Measurements from ENCODE around the gene RRP8. TPM values are rescaled to one million over a fixed set of nuclear protein-coding genes. Genes with fewer than 3 reads are reported as not detected.

Gene RRP8
- total and polyA plus RNA-seq, 2 donors from 2014 or later, result 23.4 to 29.8 TPM

DNA sequence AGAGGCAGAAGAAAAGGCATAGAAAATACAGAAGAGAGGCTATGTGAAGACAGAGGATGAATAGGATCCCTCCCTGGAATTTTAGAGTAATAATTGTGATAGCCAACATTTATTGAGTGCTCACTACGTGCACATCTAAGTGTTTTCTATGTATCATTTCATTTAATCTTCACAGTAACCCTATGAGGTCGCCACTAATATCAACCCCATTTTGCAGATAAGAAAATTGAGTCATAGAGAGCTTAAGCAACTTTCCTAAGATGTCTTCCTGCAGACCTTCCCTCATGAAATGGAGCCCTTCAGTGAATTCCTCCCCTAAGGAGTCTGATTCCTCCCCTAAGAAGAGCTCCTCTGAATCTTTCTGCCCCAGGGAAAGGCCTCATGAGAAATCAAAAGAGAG is 38.1 kb downstream of the RRP8 start:
- no peaks in the 10 kb centered on the region for H3K9me3 ChIP-seq (ENCODE audit: control insufficient read depth in 2 of 3, insufficient read depth in 1 of 3, low read length in 3 of 3)
- FAIRE-seq (no peak), DNase-seq (no peak)
- no peaks in the 10 kb centered on the region for H3K27me3 ChIP-seq (ENCODE audit: control insufficient read depth, insufficient read depth, low read length)
- no peak for TF ChIP-seq CTCF (IDR thresholded peaks at IDR 0.05; ENCODE audit: borderline replicate concordance, extremely low read depth, insufficient read depth)
- H3K4me3 ChIP-seq (ENCODE audit: low read length in 3 of 3), result no peak overlapping the region
- H3K9ac ChIP-seq (ENCODE audit: low read length in 3 of 3), result no peak overlapping the region
- intact Hi-C loops (cut with DNase I), result no loop called here
- no peak overlapping the region for H3K27ac ChIP-seq (ENCODE audit: low read depth in 2 of 2, low read length in 2 of 2)
- H3K4me1 ChIP-seq (ENCODE audit: control insufficient read depth in 2 of 3, insufficient read depth in 2 of 3, low read depth in 1 of 3, low read length in 3 of 3), result peaks cover 0 to 10% (median 0%) of the 10 kb centered on the region in 3 donors
- H3K36me3 ChIP-seq (ENCODE audit: control insufficient read depth in 2 of 3, insufficient read depth in 3 of 3, low read length in 3 of 3), result no peaks in the 10 kb centered on the region

DNA sequence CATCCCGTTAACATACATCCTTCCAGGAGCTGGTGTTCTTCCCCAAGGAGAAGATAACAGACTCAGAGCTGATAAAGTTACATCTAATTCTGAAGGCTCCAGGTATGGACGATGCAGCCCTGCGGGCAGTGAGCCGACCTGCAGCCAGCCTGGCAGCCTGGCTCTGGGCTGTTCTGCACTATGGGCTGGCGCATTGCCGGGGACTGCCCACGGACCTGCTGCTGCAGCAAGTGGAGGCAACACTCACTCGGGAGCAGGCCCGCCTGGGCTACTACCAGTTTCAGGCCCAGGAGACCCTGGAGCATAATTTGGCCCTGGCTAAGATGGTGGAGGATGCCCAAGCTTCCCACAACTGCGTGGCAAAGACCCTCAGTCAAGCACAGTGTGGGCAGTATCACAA is 39.7 kb downstream of the RRP8 start:
- Histone ChIP-seq H3K9ac (ENCODE audit: low read length in 3 of 3) (no peak overlapping the region), H3K4me1 (ENCODE audit: control insufficient read depth in 2 of 3, insufficient read depth in 2 of 3, low read depth in 1 of 3, low read length in 3 of 3) (peaks cover 0 to 7% (median 0%) of the 10 kb centered on the region in 3 donors), H3K4me3 (ENCODE audit: low read length in 3 of 3) (no peak overlapping the region), H3K27me3 (ENCODE audit: control insufficient read depth, insufficient read depth, low read length) (no peaks in the 10 kb centered on the region), H3K9me3 (ENCODE audit: control insufficient read depth in 2 of 3, insufficient read depth in 1 of 3, low read length in 3 of 3) (no peaks in the 10 kb centered on the region), H3K27ac (ENCODE audit: low read depth in 2 of 2, low read length in 2 of 2) (no peak overlapping the region), H3K36me3 (ENCODE audit: control insufficient read depth in 2 of 3, insufficient read depth in 3 of 3, low read length in 3 of 3) (no peaks in the 10 kb centered on the region)
- DNase-seq (no peak), FAIRE-seq (no peak)
- intact Hi-C loops (cut with DNase I), result no loop called here
- no peak for TF ChIP-seq CTCF (IDR thresholded peaks at IDR 0.05; ENCODE audit: borderline replicate concordance, extremely low read depth, insufficient read depth)

- Histone ChIP-seq H3K27ac (ENCODE audit: low read depth in 2 of 2, low read length in 2 of 2) (no peak overlapping the region), H3K4me1 (ENCODE audit: control insufficient read depth in 2 of 3, insufficient read depth in 2 of 3, low read depth in 1 of 3, low read length in 3 of 3) (peaks cover 0 to 2% (median 0%) of the 10 kb centered on the region in 3 donors), H3K36me3 (ENCODE audit: control insufficient read depth in 2 of 3, insufficient read depth in 3 of 3, low read length in 3 of 3) (no peaks in the 10 kb centered on the region), H3K9me3 (ENCODE audit: control insufficient read depth in 2 of 3, insufficient read depth in 1 of 3, low read length in 3 of 3) (no peaks in the 10 kb centered on the region), H3K27me3 (ENCODE audit: control insufficient read depth, insufficient read depth, low read length) (no peaks in the 10 kb centered on the region), H3K9ac (ENCODE audit: low read length in 3 of 3) (no peak overlapping the region), H3K4me3 (ENCODE audit: low read length in 3 of 3) (no peak overlapping the region)
- no peak for TF ChIP-seq CTCF (IDR thresholded peaks at IDR 0.05; ENCODE audit: borderline replicate concordance, extremely low read depth, insufficient read depth)
- intact Hi-C loops (cut with DNase I), result no loop called here
- FAIRE-seq, result no peak
- no peak for DNase-seq
These were observed 40.2 kb downstream of the RRP8 start for GRCh38 chr11:6563121-6563619.

- no peak for TF ChIP-seq CTCF (IDR thresholded peaks at IDR 0.05; ENCODE audit: borderline replicate concordance, extremely low read depth, insufficient read depth)
- Histone ChIP-seq H3K9ac (ENCODE audit: low read length in 3 of 3) (no peak overlapping the region), H3K4me1 (ENCODE audit: control insufficient read depth in 2 of 3, insufficient read depth in 2 of 3, low read depth in 1 of 3, low read length in 3 of 3) (peaks cover 0 to 9% (median 8%) of the 10 kb centered on the region in 3 donors), H3K27me3 (ENCODE audit: control insufficient read depth, insufficient read depth, low read length) (no peaks in the 10 kb centered on the region), H3K36me3 (ENCODE audit: control insufficient read depth in 2 of 3, insufficient read depth in 3 of 3, low read length in 3 of 3) (no peaks in the 10 kb centered on the region), H3K27ac (ENCODE audit: low read depth in 2 of 2, low read length in 2 of 2) (no peak overlapping the region), H3K9me3 (ENCODE audit: control insufficient read depth in 2 of 3, insufficient read depth in 1 of 3, low read length in 3 of 3) (no peaks in the 10 kb centered on the region), H3K4me3 (ENCODE audit: low read length in 3 of 3) (no peak overlapping the region)
- FAIRE-seq, result no peak
- no peak for DNase-seq
- intact Hi-C loops (cut with DNase I), result no loop called here
These were observed 42.1 kb downstream of the RRP8 start for GRCh38 chr11:6561288-6561687.
